Astrocyte of the hippocampus (primary cell): Measurements from ENCODE around the gene ZNF609.
"Not testable (repeated sequence)": the region's sequence is repeated elsewhere in the genome, so short reads cannot be mapped to it uniquely, and the experiment has no call there.

Experiments
- DNase-seq: peaks from one replicate; pipeline ENCODE4 v3.0.0; 2011; ENCODE audit warnings: low read depth, low spot score

ZNF609 gene

GRCh38 chr15:64459066-64459781 lies 1.2 kb upstream of the ZNF609 start:
- DNase-seq: peak; percentile 15

DNA sequence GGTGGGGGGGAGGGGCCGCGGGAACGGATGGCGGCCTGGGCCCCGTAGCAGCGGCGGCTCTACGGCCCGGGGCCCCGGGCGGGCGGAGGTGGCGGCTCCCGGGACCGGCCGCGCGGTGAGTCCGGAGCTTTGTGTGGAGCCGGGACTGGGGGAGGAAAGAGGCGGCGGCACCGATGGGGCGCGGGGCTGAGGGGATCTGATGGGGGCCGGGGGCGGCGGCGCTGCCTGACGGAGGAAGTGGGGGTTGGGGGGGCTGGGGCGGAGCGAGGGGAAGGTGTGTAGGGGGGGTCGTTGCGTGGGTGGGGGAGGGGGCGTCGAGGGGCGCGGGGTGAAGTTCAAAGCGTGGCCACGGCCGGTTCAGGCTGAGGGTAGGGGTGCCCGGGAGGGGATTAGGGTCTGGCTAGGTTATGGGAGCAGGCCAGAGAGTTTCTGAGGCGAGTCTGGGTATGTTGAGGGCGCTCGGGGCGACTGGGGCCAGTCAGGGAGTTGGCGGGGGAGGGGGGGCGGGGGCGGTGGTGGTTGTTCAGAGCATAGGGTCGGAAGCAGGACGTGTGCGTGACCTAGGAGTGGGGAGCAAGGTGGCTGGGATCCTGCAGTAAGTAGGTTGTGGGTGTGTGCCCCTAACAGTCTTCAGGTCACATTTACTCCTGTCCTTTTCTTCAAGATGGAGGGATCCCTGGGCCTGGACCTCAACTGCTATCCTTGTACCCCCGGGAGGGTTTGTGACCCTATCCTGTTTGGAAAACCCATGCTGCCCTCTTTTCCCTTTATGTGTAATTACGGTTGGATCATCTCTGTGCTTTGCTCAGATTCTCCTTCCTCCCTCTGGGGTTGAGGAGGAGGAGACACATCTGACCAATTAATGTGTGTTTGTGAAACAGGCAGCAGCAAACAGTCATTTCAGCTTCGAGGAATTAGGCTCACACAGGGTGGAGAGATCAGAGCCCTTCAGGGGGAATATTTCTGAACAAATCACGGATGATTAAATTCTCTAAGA lies 644 bp downstream of the ZNF609 start:
- peak; percentile 80 for DNase-seq

DNA sequence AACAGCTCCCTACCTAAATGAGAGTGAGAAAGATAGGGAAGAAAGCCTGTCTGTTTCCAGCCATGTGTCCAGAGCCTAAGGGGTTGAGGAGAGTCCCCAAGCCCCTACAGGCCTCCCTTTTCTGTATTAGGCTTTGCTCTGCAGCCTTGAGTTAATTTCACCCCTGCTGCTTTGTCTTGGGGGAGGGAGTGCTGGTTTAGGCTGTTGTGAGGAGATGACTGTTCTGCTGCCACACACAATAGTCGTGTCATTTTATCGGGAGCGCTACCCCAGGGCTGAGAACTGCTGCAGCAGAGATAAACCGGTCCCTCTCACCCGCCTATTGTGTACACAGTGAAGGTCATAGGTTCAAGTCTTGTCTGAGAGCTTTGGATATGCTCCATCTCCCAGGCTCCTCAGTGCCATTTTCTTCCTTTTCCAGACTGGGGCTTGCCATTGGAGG lies 1.4 kb downstream of the ZNF609 start:
- DNase-seq: no peak

DNA sequence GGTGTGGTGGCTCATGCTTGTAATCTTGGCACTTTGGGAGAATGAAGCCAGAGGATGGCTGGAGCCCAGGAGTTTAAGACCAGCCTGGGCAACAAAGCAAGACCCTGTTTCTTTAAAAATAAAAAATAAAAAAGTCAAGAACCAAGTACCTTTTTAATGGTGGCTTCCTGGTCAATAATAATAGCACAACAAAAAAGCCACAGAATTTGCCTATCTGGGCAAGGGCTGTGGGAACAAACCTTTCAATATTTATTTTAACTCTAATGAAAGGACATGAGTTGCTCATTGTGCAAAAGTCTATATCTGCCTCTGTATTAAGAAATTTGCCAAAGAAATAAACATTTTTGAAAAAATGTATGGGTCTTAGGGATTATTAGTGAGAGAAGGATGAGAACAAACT lies 2.1 kb downstream of the ZNF609 start:
- no peak for DNase-seq

GRCh38 chr15:64464276-64465005 lies 4.1 kb downstream of the ZNF609 start:
- peak; percentile 60 for DNase-seq

DNA sequence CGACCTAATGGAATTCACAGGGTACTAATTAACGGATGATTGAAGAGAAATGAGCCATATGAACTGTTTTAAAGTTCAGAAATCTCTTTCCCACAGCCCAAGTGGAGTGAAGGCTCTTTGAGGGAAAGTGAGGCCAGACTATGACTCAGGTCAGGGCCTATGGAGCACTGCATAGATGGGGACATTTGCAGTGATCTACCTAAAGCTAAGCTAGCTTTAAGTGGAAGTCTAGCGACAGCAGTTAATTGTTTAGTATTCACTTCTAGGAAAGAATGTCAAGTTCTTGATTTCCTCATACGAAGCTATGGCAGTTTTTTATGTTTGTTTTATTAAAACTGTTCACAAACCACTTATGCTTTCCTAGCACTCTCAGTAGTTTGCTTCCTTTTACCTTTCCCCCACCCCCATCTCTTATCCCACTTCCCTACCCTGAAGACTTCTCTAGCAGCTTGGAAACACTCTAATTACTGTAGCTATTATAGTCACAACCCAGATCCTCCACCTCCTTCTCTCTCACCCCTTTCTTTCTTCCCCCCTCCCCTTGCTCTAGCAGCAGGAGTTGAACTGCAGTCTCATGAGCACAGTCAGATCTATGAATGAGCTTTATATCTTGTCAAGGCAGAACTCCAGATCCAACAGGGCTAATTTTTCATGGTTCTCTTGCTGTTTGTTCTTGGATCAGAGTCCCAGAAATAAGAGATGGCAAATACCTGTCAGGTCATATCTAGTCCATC lies 6.2 kb downstream of the ZNF609 start:
- no peak for DNase-seq

GRCh38 chr15:64472161-64472560 lies 11.8 kb downstream of the ZNF609 start:
- no peak for DNase-seq

DNA sequence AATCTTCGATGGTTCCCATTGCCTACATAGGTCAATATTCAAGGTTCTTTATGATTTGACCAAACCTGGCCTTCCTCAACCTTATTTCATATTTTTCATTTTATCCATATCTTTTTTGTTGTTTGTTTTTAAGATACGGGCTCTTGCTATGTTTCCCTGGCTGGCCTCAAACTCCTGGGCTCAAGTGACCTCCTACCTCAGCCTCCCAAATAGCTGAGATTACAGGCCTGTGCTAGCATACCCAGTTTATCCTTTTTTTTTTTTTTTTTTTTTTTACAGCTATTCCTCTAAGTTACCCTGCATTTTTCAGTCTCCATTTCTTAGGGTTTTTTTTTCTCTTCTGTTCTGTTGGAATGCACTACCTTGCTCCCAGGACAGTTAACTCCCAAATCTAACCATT lies 14.5 kb downstream of the ZNF609 start:
- no peak for DNase-seq

DNA sequence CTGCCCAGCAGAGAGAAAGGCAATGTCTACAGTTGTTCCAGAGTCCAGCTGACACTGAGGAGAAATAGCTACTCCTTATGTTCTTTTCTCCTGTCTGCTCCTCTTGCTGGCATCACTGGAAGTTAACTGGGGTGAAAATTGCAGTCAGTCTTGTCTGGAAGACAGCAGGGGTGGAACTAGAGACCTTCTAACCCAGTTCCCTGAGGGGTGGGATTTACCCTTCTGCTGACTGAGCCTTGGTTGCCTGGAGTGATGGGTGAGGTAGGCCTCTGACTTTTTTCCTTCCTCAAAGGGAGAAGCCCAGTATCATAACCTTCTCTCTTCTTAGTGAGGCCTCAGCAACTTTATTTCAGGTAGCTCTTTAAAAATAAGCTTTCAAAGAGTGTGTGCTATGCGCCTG lies 16.2 kb downstream of the ZNF609 start:
- DNase-seq: no peak

DNA sequence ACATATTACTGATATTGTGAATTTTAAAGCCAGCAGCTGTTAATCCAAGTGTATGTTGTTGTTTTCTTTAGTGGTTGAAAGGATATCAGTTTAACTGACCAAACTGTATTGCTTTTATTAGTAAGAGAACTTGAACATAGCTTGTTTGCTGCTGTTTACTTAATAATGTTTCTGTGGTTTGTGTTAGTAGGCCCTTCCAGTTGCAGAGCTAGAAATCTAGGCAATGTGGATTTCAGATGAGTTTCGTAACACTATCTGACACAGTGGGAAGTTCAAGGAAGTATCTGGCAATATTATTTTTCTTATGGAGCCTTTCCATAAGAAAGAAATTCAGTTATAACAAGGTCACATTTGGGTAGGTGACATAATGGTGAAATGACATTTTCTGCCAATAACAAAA lies 18.5 kb downstream of the ZNF609 start:
- no peak for DNase-seq

DNA sequence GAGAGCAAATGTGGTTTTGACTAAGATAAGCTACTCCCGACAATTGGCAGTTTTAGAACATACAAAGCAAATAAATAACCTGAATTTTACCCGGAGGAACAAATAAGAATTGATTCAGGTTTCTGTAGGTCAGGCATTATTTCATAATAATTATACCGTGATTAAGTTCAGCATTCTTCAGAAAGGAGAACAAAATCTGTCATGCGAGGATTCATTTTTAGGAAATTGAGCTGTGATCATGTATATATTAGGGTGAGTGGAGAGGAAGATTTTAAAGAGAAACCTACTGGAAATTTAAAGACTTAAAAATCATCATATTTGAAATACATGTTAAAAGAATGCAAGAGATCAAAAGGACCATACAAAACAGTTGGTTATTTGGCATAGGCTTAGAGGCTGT lies 20.5 kb downstream of the ZNF609 start:
- no peak for DNase-seq

DNA sequence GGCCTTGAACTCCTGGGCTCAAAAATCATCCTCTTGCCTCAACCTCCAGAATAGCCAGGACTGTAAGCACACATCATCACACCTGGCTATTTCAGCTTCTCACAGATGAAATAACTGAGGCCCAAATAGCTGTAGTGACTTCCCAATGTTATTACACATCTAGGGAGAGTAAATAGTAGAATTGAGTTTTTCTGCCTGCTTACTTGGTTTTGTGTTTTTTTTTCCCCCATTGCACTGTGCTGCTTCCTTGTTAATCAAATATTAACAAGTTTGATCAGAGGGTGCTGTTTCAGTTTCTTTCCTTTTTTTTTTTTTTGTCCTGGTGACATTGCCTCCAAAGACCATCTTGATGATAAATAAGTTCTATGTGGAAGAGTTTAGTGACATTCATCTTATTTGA lies 23.4 kb downstream of the ZNF609 start:
- no peak for DNase-seq

- no peak for DNase-seq
These were observed 25.4 kb downstream of the ZNF609 start for GRCh38 chr15:64485796-64486195.

DNA sequence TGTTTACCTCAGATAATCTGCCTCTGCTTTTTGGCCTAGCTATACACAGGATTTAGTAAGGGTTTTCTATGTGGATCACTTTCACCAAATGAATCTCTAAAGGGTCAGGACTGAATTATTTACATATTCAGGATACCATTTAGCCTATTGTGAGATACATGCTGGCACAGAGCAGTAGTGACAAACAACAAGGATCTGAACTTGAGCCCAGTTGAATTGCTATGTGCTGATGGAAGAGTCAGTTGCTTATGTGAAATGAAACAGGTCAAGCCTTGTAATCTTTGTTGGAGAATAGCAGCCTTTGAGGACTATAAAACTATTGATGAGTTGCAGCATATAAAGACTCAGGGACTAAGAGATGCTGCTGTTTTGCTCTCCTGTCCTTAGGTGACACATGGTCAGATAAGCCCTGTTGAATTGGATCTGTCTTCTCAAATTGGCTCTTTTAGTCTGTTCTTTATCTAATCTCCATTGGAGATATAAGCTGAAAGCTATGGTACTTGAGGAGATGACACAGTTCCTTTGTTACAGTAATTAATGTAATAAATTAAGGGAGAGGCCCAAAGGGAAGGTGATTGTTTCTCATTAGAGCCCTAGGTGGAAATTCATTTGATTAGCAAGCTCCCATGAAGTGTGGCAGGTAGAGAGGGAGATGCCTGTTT lies 30.4 kb downstream of the ZNF609 start:
- no peak for DNase-seq

GRCh38 chr15:64493641-64494040 lies 33.3 kb downstream of the ZNF609 start:
- DNase-seq: no peak

- DNase-seq: not testable (repeated sequence)
These were observed 35.6 kb downstream of the ZNF609 start for GRCh38 chr15:64495968-64496367.

DNA sequence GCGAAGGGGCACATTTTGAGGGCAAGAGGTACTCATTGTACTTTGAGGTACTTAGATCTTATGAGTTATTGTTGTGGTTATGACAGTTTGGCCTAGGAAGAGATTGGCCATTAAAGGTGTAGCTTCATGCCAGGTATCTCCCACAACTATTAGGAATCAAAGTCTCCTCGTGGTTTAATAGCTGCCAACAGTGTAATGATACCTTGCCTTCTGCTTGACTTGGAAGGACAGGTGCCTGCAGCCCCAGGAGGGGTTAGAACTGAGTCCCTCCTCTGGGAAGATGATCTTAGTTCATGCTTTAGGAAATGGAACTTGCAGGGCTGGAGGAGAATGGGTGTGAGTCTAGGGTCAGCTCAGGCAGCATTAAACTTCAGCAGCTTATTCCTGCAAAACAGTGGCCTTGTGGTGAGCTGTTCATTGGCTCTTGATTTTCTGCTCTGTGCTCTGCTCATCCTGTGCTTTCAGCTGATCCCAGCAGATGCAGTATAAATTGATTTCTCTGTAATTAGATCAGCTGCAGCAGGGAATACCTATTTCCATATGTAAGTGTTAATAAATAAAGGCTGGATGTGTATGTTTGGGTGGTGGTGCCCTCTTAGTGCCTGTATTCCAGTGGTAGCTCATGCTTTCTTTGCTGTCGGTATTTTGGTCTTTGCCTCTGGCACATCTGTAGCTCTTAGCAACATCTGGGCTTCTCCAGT lies 40.5 kb downstream of the ZNF609 start:
- no peak for DNase-seq

GRCh38 chr15:64501396-64501715 lies 41.0 kb downstream of the ZNF609 start:
- DNase-seq: no peak

DNA sequence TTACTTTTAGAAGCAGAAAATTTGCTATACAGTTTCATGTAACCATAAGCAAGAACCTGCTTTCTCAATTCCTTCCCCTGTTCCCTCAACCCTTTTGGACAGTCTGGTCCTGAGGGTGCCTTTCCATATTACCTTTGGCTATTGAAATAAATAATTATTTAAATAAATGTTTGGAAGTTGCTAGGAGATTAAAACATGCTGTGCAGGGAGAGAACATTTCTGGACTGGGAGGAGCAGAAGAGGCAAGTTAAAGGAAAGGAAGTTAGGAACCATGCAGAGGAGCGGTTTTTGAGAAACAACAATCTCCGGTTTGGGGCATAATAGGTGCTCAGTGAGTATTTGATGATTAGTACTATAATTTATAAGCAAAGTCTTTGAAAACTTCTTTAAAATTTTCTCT lies 41.8 kb downstream of the ZNF609 start:
- DNase-seq: no peak

GRCh38 chr15:64502551-64502950 lies 42.2 kb downstream of the ZNF609 start:
- DNase-seq: no peak
